ENCODE results near the gene CD247.

Gene CD247

DNA sequence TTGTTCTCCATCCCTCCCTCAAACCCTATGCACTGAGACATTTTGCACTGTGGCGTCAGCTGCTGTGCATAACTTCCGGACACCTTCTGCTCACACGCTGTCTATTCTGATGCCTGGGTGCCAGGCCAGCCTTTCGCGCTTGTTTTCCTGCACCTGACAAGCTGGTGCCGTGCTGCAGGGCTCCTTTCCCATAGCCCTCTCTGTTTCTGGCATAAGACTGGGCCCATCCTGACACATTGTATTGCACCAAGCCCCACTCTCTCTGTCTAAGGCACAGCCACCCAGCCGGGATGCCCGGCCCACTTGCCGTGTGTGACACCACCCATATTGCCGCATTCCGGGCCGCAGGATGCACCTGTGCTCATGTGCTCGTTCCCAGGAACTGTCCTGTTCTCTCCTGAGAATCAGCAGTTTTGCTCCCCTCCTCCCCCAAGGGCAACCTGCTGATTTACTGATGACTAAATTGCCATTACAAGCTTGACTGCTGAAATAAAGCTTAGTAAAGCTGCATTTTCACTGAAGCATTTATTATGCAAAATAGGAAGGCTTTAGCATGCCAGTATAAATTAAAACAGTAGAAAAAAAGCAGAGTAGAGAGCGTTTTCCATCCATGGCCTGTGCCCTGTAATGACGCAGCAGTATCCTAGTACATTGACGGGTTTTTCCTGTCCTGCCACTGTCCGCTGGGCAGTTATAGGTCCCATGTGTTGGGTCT, 88.0 kb downstream of the CD247 start:
- Mint-ChIP-seq H3K27me3 (ENCODE audit: low read depth, poor library complexity) (peaks cover 3% of the 10 kb centered on the region), H3K27ac (peak overlapping the region; percentile 33), H3K36me3 (ENCODE audit: low read depth) (no peaks in the 10 kb centered on the region), H3K4me3 (no peak overlapping the region), H3K4me1 (peaks cover 17% of the 10 kb centered on the region), H3K9me3 (peaks cover under 1% of the 10 kb centered on the region)
- TF ChIP-seq, protein P1, sequence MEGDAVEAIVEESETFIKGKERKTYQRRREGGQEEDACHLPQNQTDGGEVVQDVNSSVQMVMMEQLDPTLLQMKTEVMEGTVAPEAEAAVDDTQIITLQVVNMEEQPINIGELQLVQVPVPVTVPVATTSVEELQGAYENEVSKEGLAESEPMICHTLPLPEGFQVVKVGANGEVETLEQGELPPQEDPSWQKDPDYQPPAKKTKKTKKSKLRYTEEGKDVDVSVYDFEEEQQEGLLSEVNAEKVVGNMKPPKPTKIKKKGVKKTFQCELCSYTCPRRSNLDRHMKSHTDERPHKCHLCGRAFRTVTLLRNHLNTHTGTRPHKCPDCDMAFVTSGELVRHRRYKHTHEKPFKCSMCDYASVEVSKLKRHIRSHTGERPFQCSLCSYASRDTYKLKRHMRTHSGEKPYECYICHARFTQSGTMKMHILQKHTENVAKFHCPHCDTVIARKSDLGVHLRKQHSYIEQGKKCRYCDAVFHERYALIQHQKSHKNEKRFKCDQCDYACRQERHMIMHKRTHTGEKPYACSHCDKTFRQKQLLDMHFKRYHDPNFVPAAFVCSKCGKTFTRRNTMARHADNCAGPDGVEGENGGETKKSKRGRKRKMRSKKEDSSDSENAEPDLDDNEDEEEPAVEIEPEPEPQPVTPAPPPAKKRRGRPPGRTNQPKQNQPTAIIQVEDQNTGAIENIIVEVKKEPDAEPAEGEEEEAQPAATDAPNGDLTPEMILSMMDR (IDR thresholded peaks at IDR 0.05) = no peak
- DNase-seq = no peak

DNA sequence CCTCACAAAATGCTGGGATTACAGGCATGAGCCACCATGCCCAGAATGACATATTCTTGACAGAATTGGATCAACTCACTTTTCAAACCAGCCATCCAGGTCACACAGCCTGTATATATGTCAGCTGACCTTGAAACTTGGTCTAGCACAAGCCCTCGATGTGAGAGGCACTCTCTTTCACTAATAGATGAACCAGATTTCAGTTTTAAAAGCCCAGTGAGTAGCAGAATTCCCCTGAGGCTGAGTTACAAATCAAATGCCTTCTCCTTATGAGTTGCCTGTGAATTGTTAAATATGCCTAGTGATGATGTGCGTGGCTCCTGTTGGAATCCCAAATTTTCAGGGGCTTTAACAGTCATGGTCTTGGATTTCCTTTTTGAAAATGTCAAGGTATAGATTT, 88.7 kb downstream of the CD247 start:
- no peak overlapping the region for H3K4me3 Mint-ChIP-seq
- TF ChIP-seq, protein P1 (IDR thresholded peaks at IDR 0.05) = no peak
- peaks cover under 1% of the 10 kb centered on the region for H3K36me3 Mint-ChIP-seq (ENCODE audit: low read depth)
- H3K27ac Mint-ChIP-seq = no peak overlapping the region
- no peak for DNase-seq
- peaks cover 3% of the 10 kb centered on the region for H3K27me3 Mint-ChIP-seq (ENCODE audit: low read depth, poor library complexity)
- H3K4me1 Mint-ChIP-seq = peaks cover 17% of the 10 kb centered on the region
- H3K9me3 Mint-ChIP-seq = no peaks in the 10 kb centered on the region

DNA sequence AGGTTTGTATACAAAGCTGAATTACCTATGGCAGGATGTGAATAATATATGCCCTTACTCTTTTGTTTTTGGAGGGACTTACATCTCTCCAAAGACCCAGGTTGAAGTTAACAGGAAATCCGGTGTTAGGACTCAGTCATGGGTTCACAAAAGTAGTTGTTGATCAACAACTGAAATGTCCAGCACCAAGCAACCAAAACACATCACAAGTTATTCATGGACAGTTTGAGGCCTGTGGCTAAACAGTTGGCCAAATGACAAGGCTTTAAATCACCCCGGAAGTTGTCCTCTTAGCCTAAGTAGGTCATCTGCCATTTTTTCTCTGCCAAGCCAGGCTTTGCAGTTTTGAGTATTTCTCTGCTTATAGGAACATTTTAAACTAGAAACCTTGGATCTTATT, 89.9 kb downstream of the CD247 start:
- DNase-seq = no peak
- TF ChIP-seq, protein P1 (IDR thresholded peaks at IDR 0.05) = no peak
- Mint-ChIP-seq H3K4me3 (no peak overlapping the region), H3K4me1 (peaks cover 18% of the 10 kb centered on the region), H3K9me3 (no peaks in the 10 kb centered on the region), H3K36me3 (ENCODE audit: low read depth) (peaks cover 6% of the 10 kb centered on the region), H3K27ac (no peak overlapping the region), H3K27me3 (ENCODE audit: low read depth, poor library complexity) (peaks cover 3% of the 10 kb centered on the region)

DNA sequence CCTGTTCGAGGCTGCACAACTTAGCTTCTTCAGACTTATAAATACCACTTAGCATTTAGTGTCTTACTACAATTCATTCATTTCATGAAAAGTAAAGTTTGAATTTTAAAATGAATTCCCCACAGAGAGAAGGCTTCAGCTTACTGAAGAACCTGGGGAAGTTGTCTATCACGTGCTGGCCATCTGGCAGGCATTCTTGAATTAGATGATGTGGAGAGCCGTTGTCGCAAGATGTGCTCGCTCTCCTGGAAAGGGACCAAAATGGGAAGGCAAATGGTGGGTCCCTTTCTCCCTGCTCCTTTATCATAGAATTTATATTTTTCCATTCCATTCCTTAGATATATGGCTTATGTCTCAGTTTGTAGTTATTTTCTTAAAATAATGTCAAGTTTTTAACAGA, 90.5 kb downstream of the CD247 start:
- H3K9me3 Mint-ChIP-seq = no peaks in the 10 kb centered on the region
- H3K4me3 Mint-ChIP-seq = no peak overlapping the region
- H3K27me3 Mint-ChIP-seq (ENCODE audit: low read depth, poor library complexity) = peaks cover 3% of the 10 kb centered on the region
- no peak for DNase-seq
- H3K36me3 Mint-ChIP-seq (ENCODE audit: low read depth) = peaks cover 6% of the 10 kb centered on the region
- H3K27ac Mint-ChIP-seq = no peak overlapping the region
- peaks cover 24% of the 10 kb centered on the region for H3K4me1 Mint-ChIP-seq
- TF ChIP-seq, protein P1 (IDR thresholded peaks at IDR 0.05) = no peak

DNA sequence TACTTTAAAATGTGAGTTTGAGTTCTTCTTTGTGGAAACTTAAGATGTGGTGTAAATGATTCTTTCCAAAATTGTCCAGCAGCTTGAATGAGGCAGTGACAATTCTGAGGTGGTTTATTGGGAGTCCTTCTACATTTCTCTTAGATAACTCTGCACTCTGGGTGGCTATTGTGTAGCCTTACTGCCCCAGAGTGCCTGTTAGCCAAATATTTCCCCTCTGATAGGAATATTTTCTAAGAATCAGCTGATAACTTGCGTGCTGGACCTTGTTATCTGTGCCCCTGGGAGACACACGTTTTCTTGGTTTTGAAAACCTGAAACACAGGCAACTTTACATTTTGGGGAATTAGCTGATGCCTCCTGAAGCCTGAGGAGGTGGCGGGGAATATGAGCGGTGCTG, 91.6 kb downstream of the CD247 start:
- Mint-ChIP-seq H3K9me3 (no peaks in the 10 kb centered on the region), H3K4me3 (no peak overlapping the region), H3K27me3 (ENCODE audit: low read depth, poor library complexity) (peaks cover 3% of the 10 kb centered on the region), H3K4me1 (peaks cover 25% of the 10 kb centered on the region), H3K36me3 (ENCODE audit: low read depth) (peaks cover 6% of the 10 kb centered on the region), H3K27ac (no peak overlapping the region)
- DNase-seq = no peak
- TF ChIP-seq, protein P1 (IDR thresholded peaks at IDR 0.05) = no peak

DNA sequence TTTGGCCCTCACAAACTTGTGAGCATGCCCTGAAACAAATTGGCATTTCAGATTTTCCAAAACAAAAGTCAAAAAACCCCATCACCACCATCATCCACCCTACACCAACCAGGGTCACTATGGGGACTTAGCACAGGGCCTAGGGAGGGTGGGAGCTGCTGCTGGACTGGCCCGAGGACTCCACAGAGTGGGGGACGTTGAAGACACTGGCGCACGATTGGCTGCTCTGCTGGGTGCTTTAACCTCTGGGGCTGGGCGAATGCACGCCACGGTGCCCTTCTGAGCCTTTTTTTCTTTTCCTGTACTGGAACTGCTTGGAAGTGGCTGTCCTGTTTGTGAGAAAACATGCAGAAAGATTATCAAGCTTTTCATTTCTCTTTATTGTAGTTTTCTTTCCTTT, 92.8 kb downstream of the CD247 start:
- H3K36me3 Mint-ChIP-seq (ENCODE audit: low read depth) = peaks cover 6% of the 10 kb centered on the region
- peaks cover 3% of the 10 kb centered on the region for H3K27me3 Mint-ChIP-seq (ENCODE audit: low read depth, poor library complexity)
- H3K4me3 Mint-ChIP-seq = no peak overlapping the region
- H3K9me3 Mint-ChIP-seq = no peaks in the 10 kb centered on the region
- peaks cover 13% of the 10 kb centered on the region for H3K4me1 Mint-ChIP-seq
- TF ChIP-seq, protein P1 (IDR thresholded peaks at IDR 0.05) = no peak
- no peak overlapping the region for H3K27ac Mint-ChIP-seq
- DNase-seq = no peak

All from nephron progenitor cell (in vitro differentiated cells).